HG02943 (cell line): Measurements from ENCODE around the gene LRP8.

Experiments
- ATAC-seq: cut with Tn5 transposase; IDR thresholded peaks from one replicate; pipeline ENCODE4 v1.9.1; 2021; ENCODE audit warnings: mild to moderate bottlenecking, low read depth, moderate library complexity; ENCODE audit not compliant: unreplicated experiment

The LRP8 gene

GRCh38 chr1:53270107-53270506 lies 57.8 kb downstream of the LRP8 start:
- ATAC-seq, result no peak

- ATAC-seq, result no peak
These were observed 60.1 kb downstream of the LRP8 start for GRCh38 chr1:53267761-53268160.

- ATAC-seq, result no peak
These were observed 61.8 kb downstream of the LRP8 start for GRCh38 chr1:53266038-53266437.

GRCh38 chr1:53265581-53265980 lies 62.3 kb downstream of the LRP8 start:
- no peak for ATAC-seq

- no peak for ATAC-seq
These were observed 63.8 kb downstream of the LRP8 start for GRCh38 chr1:53264048-53264447.

- ATAC-seq, result no peak
These were observed 65.9 kb downstream of the LRP8 start for GRCh38 chr1:53262000-53262399.

- ATAC-seq, result no peak
These were observed 67.1 kb downstream of the LRP8 start for GRCh38 chr1:53260631-53261247.

GRCh38 chr1:53259932-53260331 lies 67.9 kb downstream of the LRP8 start:
- no peak for ATAC-seq

GRCh38 chr1:53258216-53258615 lies 69.7 kb downstream of the LRP8 start:
- ATAC-seq, result no peak

- ATAC-seq, result no peak
These were observed 70.3 kb downstream of the LRP8 start for GRCh38 chr1:53257454-53258081.

GRCh38 chr1:53256511-53257453 lies 71.1 kb downstream of the LRP8 start:
- ATAC-seq, result no peak

GRCh38 chr1:53255031-53255430 lies 72.8 kb downstream of the LRP8 start:
- ATAC-seq, result no peak

- no peak for ATAC-seq
These were observed 73.7 kb downstream of the LRP8 start for GRCh38 chr1:53254011-53254640.

- ATAC-seq, result no peak
These were observed 77.5 kb downstream of the LRP8 start for GRCh38 chr1:53250325-53250724.

GRCh38 chr1:53249706-53250105 lies 78.2 kb downstream of the LRP8 start:
- ATAC-seq, result no peak

GRCh38 chr1:53246261-53247134 lies 81.4 kb downstream of the LRP8 start:
- ATAC-seq, result no peak

GRCh38 chr1:53244141-53244540 lies 83.7 kb downstream of the LRP8 start:
- no peak for ATAC-seq

GRCh38 chr1:53242381-53242780 lies 85.5 kb downstream of the LRP8 start:
- ATAC-seq, result no peak

- no peak for ATAC-seq
These were observed 86.0 kb downstream of the LRP8 start for GRCh38 chr1:53241828-53242227.
